B cell (primary cell): ENCODE data around the gene MKRN2. TPM values are rescaled to one million over a fixed set of nuclear protein-coding genes. Genes with fewer than 3 reads are reported as not detected.

Source experiments
- ATAC-seq: fragments of 200-7000 bp; cut with Tn5 transposase; one replicate; pipeline ENCODE4 v1.10.0; 2021; ENCODE audit warnings: low read depth, mild to moderate bottlenecking, moderate number of reproducible peaks, moderate library complexity
- CTCF ChIA-PET: fragments of 350-600 bp; sonication (Branson Sonifier 250); formaldehyde crosslinking; loops from one replicate; lab custom pipeline; 2021; ENCODE audit warnings: antibody characterized with exemption, inconsistent platforms; lab: Charles Lee
- POLR2A ChIA-PET: fragments of 350-600 bp; sonication (Branson Sonifier 250); formaldehyde crosslinking; loops from one replicate; lab custom pipeline; 2021; ENCODE audit warnings: antibody characterized with exemption; lab: Charles Lee
- DNase-seq: peaks from one replicate; pipeline ENCODE4 v3.0.0; 2013
- H2AFZ ChIP-seq: 2 replicates; pipeline ENCODE4 v1.6.1; 2012; ENCODE audit warnings: mild to moderate bottlenecking, low read depth, low read length; ENCODE audit not compliant: insufficient read depth, poor library complexity, severe bottlenecking
- H3K27ac ChIP-seq, 2 donors: 1 replicate in 1 of 2; 2 replicates in 1 of 2; pipeline ENCODE4 v1.5.1; 2012 to 2013; ENCODE audit warnings: low read length in 2 of 2, mild to moderate bottlenecking in 2 of 2, moderate library complexity in 1 of 2
- H3K27me3 ChIP-seq, 4 experiments: fragments of 200-600 bp in 1 of 4; sonication (generic) in 1 of 4; replicated peaks in 1 of 4; 1 replicate in 2 of 4; 2 replicates in 2 of 4; pipeline versions ENCODE4 v1.6.1 to v1.7.0; 2013 to 2016; ENCODE audit warnings: low read length in 3 of 4, mild to moderate bottlenecking in 2 of 4, mixed read lengths in 1 of 4, moderate library complexity in 1 of 4; ENCODE audit not compliant: insufficient read depth in 4 of 4, control insufficient read depth in 3 of 4; ENCODE audit errors: control extremely low read depth in 1 of 4
- H3K36me3 ChIP-seq, 2 experiments: replicated peaks in 1 of 2; 1 replicate in 1 of 2; 2 replicates in 1 of 2; pipeline versions ENCODE4 v1.6.1 to v1.7.1; 2013; ENCODE audit warnings: low read length in 1 of 2; ENCODE audit not compliant: insufficient read depth in 2 of 2, control insufficient read depth in 1 of 2; ENCODE audit errors: control extremely low read depth in 1 of 2, extremely low read depth in 1 of 2
- H3K4me1 ChIP-seq, 2 donors: fragments of 200-600 bp in 1 of 2; sonication (generic) in 1 of 2; 1 replicate in 1 of 2; 2 replicates in 1 of 2; pipeline versions ENCODE4 v1.5.1 to v1.6.1; 2013 to 2017; ENCODE audit warnings: low read length in 2 of 2; ENCODE audit not compliant: control insufficient read depth in 2 of 2, insufficient read depth in 2 of 2
- H3K4me2 ChIP-seq: replicated peaks from 2 replicates; pipeline ENCODE3; 2012; ENCODE audit warnings: mild to moderate bottlenecking, low read depth, low read length; ENCODE audit not compliant: poor library complexity, severe bottlenecking
- H3K4me3 ChIP-seq, 5 experiments: fragments of 200-600 bp in 1 of 5; sonication (generic) in 1 of 5; 1 replicate in 3 of 5; 2 replicates in 2 of 5; pipeline versions ENCODE4 v1.5.1 to v1.7.0; 2011 to 2016; ENCODE audit warnings: low read length in 4 of 5, mild to moderate bottlenecking in 4 of 5, low read depth in 2 of 5, control low read depth in 1 of 5, moderate library complexity in 1 of 5; ENCODE audit not compliant: insufficient read depth in 1 of 5; ENCODE audit errors: control extremely low read depth in 1 of 5, extremely low read depth in 1 of 5
- H3K79me2 ChIP-seq: fragments of 200-600 bp; sonication (generic); one replicate; pipeline ENCODE4 v1.6.0; 2016; ENCODE audit warnings: low read length; ENCODE audit not compliant: control insufficient read depth, insufficient read depth
- H3K9ac ChIP-seq: fragments of 200-600 bp; sonication (generic); 2 replicates; pipeline ENCODE4 v1.6.1; 2017; ENCODE audit warnings: mild to moderate bottlenecking, low read length, moderate library complexity
- H3K9me3 ChIP-seq, 3 donors: one replicate each; pipeline versions ENCODE4 v1.6.1 to v1.7.1; 2013; ENCODE audit warnings: low read length in 2 of 3; ENCODE audit not compliant: control insufficient read depth in 2 of 3, insufficient read depth in 1 of 3; ENCODE audit errors: control extremely low read depth in 1 of 3
- H4K20me1 ChIP-seq: 2 replicates; pipeline ENCODE4 v1.6.0; 2012; ENCODE audit warnings: mild to moderate bottlenecking, low read length; ENCODE audit not compliant: insufficient read depth, control insufficient read depth, poor library complexity, severe bottlenecking
- H3K27ac Mint-ChIP-seq: one replicate; pipeline ENCODE4 v1.8.0; 2021; ENCODE audit warnings: mixed read lengths
- H3K27me3 Mint-ChIP-seq: one replicate; pipeline ENCODE4 v1.8.0; 2021; ENCODE audit warnings: mixed read lengths
- H3K4me1 Mint-ChIP-seq: one replicate; pipeline ENCODE4 v1.8.0; 2021; ENCODE audit warnings: mixed read lengths
- H3K4me3 Mint-ChIP-seq: one replicate; pipeline ENCODE4 v1.8.0; 2021; ENCODE audit warnings: mixed read lengths
- H3K9me3 Mint-ChIP-seq: one replicate; pipeline ENCODE4 v1.8.0; 2022; ENCODE audit warnings: mixed read lengths; ENCODE audit not compliant: insufficient read depth
- EZH2 ChIP-seq: IDR thresholded peaks from 2 replicates; pipeline ENCODE4 v1.6.1; 2012; ENCODE audit warnings: borderline replicate concordance, low read depth, mild to moderate bottlenecking, moderate library complexity, low read length; ENCODE audit not compliant: insufficient read depth, poor library complexity, severe bottlenecking
- WGBS: methylation state at CpG from one replicate; pipeline ENCODE4 v1.1.5; 2013; ENCODE audit warnings: missing lambda C conversion rate; ENCODE audit not compliant: insufficient coverage; 5-methylcytosine and 5-hydroxymethylcytosine counted together
- intact Hi-C: fragments of 100-400 bp; cut with micrococcal nuclease; formaldehyde crosslinking; loops from one replicate; pipeline ENCODE4 v1.10.0; 2022
- polyA plus RNA-seq: library from polyadenylated mRNA; depleted of rRNA; stranded (reverse); fragments of >200 nt; gene quantifications from 2 replicates; pipeline ENCODE4 v1.2.3, GENCODE V29; 2012
- total RNA-seq, 2 donors: library from RNA; stranded (reverse); fragments of 120-200 nt in 1 of 2; gene quantifications; 1 replicate in 1 of 2; 2 replicates in 1 of 2; pipeline versions ENCODE4 v1.2.3 to v1.2.4, GENCODE V29; 2013 to 2022
- TF ChIP-seq, protein P1 (sequence below): fragments of 200-600 bp; IDR thresholded peaks from one replicate; pipeline ENCODE4 v1.8.0; 2022; ENCODE audit warnings: antibody characterized with exemption, mild to moderate bottlenecking

MKRN2 gene
- total and polyA plus RNA-seq, 2 donors (not counting 1 experiment from before 2014, with no cell fraction given) = 21.5 to 25.9 TPM

GRCh38 chr3:12562451-12562850 is 5.6 kb downstream of the MKRN2 start:
- ChIA-PET CTCF (interaction anchor here (0.6 kb wide), 1 partner anchor 73 kb away, joined by 6 read pairs; no protein-coding TSS in a partner anchor), POLR2A (no interaction called here)
- no peak overlapping the region for H3K4me2 ChIP-seq
- Mint-ChIP-seq H3K4me1 (peaks cover 45% of the 10 kb centered on the region), H3K4me3 (no peak overlapping the region), H3K9me3 (peaks cover 7% of the 10 kb centered on the region), H3K27ac (no peak overlapping the region), H3K27me3 (no peaks in the 10 kb centered on the region)
- peaks cover 0 to 18% (median 7%) of the 10 kb centered on the region in 3 donors for H3K9me3 ChIP-seq
- H3K27ac ChIP-seq = no peak overlapping the region
- H3K4me3 ChIP-seq = no peak overlapping the region
- peaks cover 98% of the 10 kb centered on the region for H3K79me2 ChIP-seq
- DNase-seq (no peak), ATAC-seq (no peak)
- H3K9ac ChIP-seq = no peak overlapping the region
- no peaks in the 10 kb centered on the region for H3K27me3 ChIP-seq
- H3K4me1 ChIP-seq = peaks cover 24 to 30% of the 10 kb centered on the region in 2 donors
- H2AFZ ChIP-seq = no peak overlapping the region
- H4K20me1 ChIP-seq = peaks cover 27% of the 10 kb centered on the region
- H3K36me3 ChIP-seq = no peaks in the 10 kb centered on the region
- no CpG with 5 or more reads among the region's 1 CpG for WGBS
- intact Hi-C loops = loop anchor here (2.0 kb wide), 1 partner anchor 20 kb away; no protein-coding TSS in a partner anchor
- TF ChIP-seq EZH2 = no peak
- TF ChIP-seq, protein P1, sequence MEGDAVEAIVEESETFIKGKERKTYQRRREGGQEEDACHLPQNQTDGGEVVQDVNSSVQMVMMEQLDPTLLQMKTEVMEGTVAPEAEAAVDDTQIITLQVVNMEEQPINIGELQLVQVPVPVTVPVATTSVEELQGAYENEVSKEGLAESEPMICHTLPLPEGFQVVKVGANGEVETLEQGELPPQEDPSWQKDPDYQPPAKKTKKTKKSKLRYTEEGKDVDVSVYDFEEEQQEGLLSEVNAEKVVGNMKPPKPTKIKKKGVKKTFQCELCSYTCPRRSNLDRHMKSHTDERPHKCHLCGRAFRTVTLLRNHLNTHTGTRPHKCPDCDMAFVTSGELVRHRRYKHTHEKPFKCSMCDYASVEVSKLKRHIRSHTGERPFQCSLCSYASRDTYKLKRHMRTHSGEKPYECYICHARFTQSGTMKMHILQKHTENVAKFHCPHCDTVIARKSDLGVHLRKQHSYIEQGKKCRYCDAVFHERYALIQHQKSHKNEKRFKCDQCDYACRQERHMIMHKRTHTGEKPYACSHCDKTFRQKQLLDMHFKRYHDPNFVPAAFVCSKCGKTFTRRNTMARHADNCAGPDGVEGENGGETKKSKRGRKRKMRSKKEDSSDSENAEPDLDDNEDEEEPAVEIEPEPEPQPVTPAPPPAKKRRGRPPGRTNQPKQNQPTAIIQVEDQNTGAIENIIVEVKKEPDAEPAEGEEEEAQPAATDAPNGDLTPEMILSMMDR = no peak

DNA sequence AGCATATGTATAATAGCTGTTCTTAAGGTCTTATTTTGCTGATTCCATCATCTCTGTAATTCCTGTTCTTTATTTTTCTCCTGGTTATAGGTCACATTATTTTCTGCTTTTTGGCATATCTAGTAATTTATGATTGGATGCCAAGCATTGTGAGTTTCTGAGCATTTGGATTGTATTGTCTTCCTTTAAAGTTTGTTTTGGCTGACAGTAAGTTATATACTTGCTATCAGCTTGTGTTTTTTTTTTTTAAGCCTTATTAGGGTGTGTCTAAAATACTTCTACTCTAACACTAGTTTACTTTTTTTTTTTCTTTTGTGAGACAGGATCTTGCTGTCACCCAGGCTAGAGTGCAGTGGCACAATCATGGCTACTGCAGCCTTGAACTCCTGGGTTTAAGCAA is 10.1 kb downstream of the MKRN2 start:
- peaks cover 13 to 28% of the 10 kb centered on the region in 2 experiments for H3K36me3 ChIP-seq
- ChIA-PET CTCF (interaction anchor here (1.2 kb wide), 1 partner anchor 11 kb away, joined by 3 read pairs; no protein-coding TSS in a partner anchor), POLR2A (no interaction called here)
- H3K9ac ChIP-seq = no peak overlapping the region
- no peak overlapping the region for H3K4me3 ChIP-seq
- H3K9me3 ChIP-seq = peaks cover 0 to 19% (median 7%) of the 10 kb centered on the region in 3 donors
- DNase-seq (no peak), ATAC-seq (no peak)
- no peak overlapping the region for H2AFZ ChIP-seq
- no peaks in the 10 kb centered on the region for H3K27me3 Mint-ChIP-seq
- no peak overlapping the region for H3K27ac ChIP-seq
- intact Hi-C loops = no loop called here
- no peak overlapping the region for H3K27ac Mint-ChIP-seq
- TF ChIP-seq, protein P1 = no peak
- TF ChIP-seq EZH2 = no peak
- no peak overlapping the region for H3K4me2 ChIP-seq
- peaks cover 66% of the 10 kb centered on the region for H3K79me2 ChIP-seq
- H3K27me3 ChIP-seq = no peaks in the 10 kb centered on the region
- H3K4me1 ChIP-seq = peaks cover 0 to 4% of the 10 kb centered on the region in 2 donors
- H3K4me1 Mint-ChIP-seq = peaks cover 11% of the 10 kb centered on the region
- peaks cover 20% of the 10 kb centered on the region for H4K20me1 ChIP-seq
- H3K4me3 Mint-ChIP-seq = no peak overlapping the region
- H3K9me3 Mint-ChIP-seq = peaks cover 7% of the 10 kb centered on the region
